Glutamatergic neuron (in vitro differentiated cells): ENCODE measurements around the gene MT1H. TPM values are rescaled to one million over a fixed set of nuclear protein-coding genes. Genes with fewer than 3 reads are reported as not detected.

Experiments
- DNase-seq: peaks from one replicate; pipeline ENCODE4 v3.0.0; 2022
- H3K27ac Mint-ChIP-seq: one replicate; pipeline ENCODE4 v1.8.0; 2020; ENCODE audit warnings: mild to moderate bottlenecking, mixed read lengths, inconsistent platforms; ENCODE audit not compliant: unreplicated experiment
- H3K27me3 Mint-ChIP-seq: one replicate; pipeline ENCODE4 v1.8.0; 2020; ENCODE audit warnings: mild to moderate bottlenecking, moderate library complexity, mixed read lengths, inconsistent platforms; ENCODE audit not compliant: unreplicated experiment
- H3K36me3 Mint-ChIP-seq: one replicate; pipeline ENCODE4 v1.8.0; 2020; ENCODE audit warnings: mild to moderate bottlenecking, mixed read lengths, inconsistent platforms; ENCODE audit not compliant: unreplicated experiment
- H3K4me1 Mint-ChIP-seq: one replicate; pipeline ENCODE4 v1.8.0; 2020; ENCODE audit warnings: mild to moderate bottlenecking, low read depth, mixed read lengths, inconsistent platforms; ENCODE audit not compliant: unreplicated experiment
- H3K4me3 Mint-ChIP-seq: one replicate; pipeline ENCODE4 v1.8.0; 2020; ENCODE audit warnings: mild to moderate bottlenecking, mixed read lengths, inconsistent platforms; ENCODE audit not compliant: unreplicated experiment
- H3K9me3 Mint-ChIP-seq: one replicate; pipeline ENCODE4 v1.8.0; 2020; ENCODE audit warnings: mild to moderate bottlenecking, moderate library complexity, mixed read lengths, inconsistent platforms; ENCODE audit not compliant: unreplicated experiment
- CTCF ChIP-seq: fragments of 200-600 bp; sonication (generic); IDR thresholded peaks from one replicate; pipeline ENCODE4 v1.5.0; 2021; ENCODE audit not compliant: partially characterized antibody, unreplicated experiment
- total RNA-seq: library from RNA; stranded (reverse); fragmentation: NEBNext Ultra II Directional; extraction: Animal tissue kit (Norgen Biotek cat#: 25700); gene quantifications from one replicate; pipeline ENCODE4 v1.2.1, GENCODE V29; 2021; ENCODE audit not compliant: unreplicated experiment

The MT1H gene
- total RNA-seq, 1 donor from 2014 or later, result not detected

- Mint-ChIP-seq H3K4me3 (no peak overlapping the region), H3K27ac (no peak overlapping the region)
- no peak for TF ChIP-seq CTCF
These were observed 32.8 kb upstream of the MT1H start for GRCh38 chr16:56636616-56637413.

GRCh38 chr16:56637814-56638750, 31.5 kb upstream of the MT1H start, which contains the start of gene MT1A:
Gene MT1A (plus strand): TSS chr16:56638666. CDS start chr16:56638739, 73 bp downstream.
- TF ChIP-seq CTCF, result no peak
- peaks cover 52% of the 10 kb centered on the region for H3K27me3 Mint-ChIP-seq
- no peaks in the 10 kb centered on the region for H3K36me3 Mint-ChIP-seq
- no peak within 1 kb of the TSS for H3K27ac Mint-ChIP-seq
- DNase-seq, result peak; percentile 66
- H3K4me1 Mint-ChIP-seq, result peaks cover 8% of the 10 kb centered on the region
- peaks cover 5% of the 10 kb centered on the region for H3K9me3 Mint-ChIP-seq
- peak within 1 kb of the TSS; percentile 85 for H3K4me3 Mint-ChIP-seq

More at GRCh38 chr16:56636616-56637413, 32.8 kb upstream of the MT1H start:
- H3K9me3 Mint-ChIP-seq, result peaks cover 5% of the 10 kb centered on the region
- no peak for DNase-seq
- H3K36me3 Mint-ChIP-seq, result no peaks in the 10 kb centered on the region
- H3K27me3 Mint-ChIP-seq, result peaks cover 48% of the 10 kb centered on the region
- H3K4me1 Mint-ChIP-seq, result peaks cover 13% of the 10 kb centered on the region

DNA sequence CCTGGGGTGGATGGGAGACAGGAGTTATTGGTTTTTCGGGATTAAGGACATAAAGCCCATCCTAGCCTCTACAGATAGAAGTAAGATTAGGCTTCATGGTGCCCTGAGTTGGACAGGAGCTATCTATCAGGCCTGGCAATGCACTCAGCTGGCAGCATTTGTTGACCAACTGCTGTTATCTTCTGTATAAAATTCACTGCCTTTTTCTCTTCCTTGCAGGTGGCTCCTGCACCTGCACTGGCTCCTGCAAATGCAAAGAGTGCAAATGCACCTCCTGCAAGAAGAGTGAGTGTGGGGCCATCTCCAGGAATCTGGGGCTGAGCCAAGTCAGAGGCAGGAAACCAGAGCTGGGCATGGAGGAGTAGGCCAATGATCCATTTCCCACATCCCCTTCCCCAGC, 30.6 kb upstream of the MT1H start:
- Mint-ChIP-seq H3K36me3 (no peaks in the 10 kb centered on the region), H3K4me1 (peaks cover 8% of the 10 kb centered on the region), H3K27ac (no peak overlapping the region), H3K9me3 (peaks cover 6% of the 10 kb centered on the region), H3K4me3 (no peak overlapping the region), H3K27me3 (peaks cover 49% of the 10 kb centered on the region)
- no peak for TF ChIP-seq CTCF
- DNase-seq, result no peak

DNA sequence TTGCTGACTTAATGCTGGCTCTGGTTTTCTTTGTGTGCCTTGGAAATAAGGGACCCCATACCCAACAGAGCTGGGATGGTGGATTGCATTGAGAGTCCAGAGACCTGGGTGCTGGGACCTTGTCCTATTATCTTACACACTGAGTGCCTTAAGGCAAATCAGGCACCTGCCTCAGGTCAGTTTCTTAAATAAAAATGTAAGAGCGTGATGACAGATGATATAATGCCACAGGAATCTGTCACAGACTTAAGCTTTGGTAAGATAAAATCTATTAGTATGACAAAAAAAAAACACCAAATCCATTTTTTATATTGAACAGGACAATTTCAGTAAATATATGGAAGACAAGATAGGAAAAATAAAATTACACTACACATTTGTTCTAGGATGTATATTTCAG, 29.5 kb upstream of the MT1H start:
- Mint-ChIP-seq H3K27me3 (peaks cover 51% of the 10 kb centered on the region), H3K27ac (no peak overlapping the region), H3K4me1 (peaks cover 4% of the 10 kb centered on the region), H3K9me3 (peaks cover 3% of the 10 kb centered on the region), H3K36me3 (no peaks in the 10 kb centered on the region), H3K4me3 (no peak overlapping the region)
- no peak for TF ChIP-seq CTCF
- no peak for DNase-seq

- H3K4me3 Mint-ChIP-seq, result no peak overlapping the region
These were observed 28.4 kb upstream of the MT1H start for GRCh38 chr16:56641166-56641565.

More at GRCh38 chr16:56641166-56641565, 28.4 kb upstream of the MT1H start:
- no peak for DNase-seq
- no peak for TF ChIP-seq CTCF
- Mint-ChIP-seq H3K36me3 (no peaks in the 10 kb centered on the region), H3K27me3 (peaks cover 48% of the 10 kb centered on the region), H3K9me3 (peaks cover 4% of the 10 kb centered on the region), H3K4me1 (peaks cover 3% of the 10 kb centered on the region), H3K27ac (no peak overlapping the region)
